Neural progenitor cell (in vitro differentiated cells): ENCODE measurements around the gene PYCARD. TPM values are rescaled to one million over a fixed set of nuclear protein-coding genes. Genes with fewer than 3 reads are reported as not detected.

ENCODE experiments used
- DNase-seq: peaks from one replicate; pipeline ENCODE4 v3.0.0-alpha.2; 2016; ENCODE audit warnings: low spot score
- H2AFZ ChIP-seq: fragments of 200-600 bp; sonication (generic); replicated peaks from 2 replicates; pipeline ENCODE4 v1.6.1; 2016; ENCODE audit warnings: antibody characterized with exemption
- H3F3A ChIP-seq: fragments of 200-600 bp; sonication (generic); 2 replicates; pipeline ENCODE4 v1.6.1; 2016; ENCODE audit warnings: antibody characterized with exemption, low read depth
- H3K27ac ChIP-seq: fragments of 200-600 bp; sonication (generic); 2 replicates; pipeline ENCODE4 v1.5.1; 2016; ENCODE audit warnings: mild to moderate bottlenecking
- H3K27me3 ChIP-seq: fragments of 200-600 bp; sonication (generic); 2 replicates; pipeline ENCODE4 v1.6.1; 2016; ENCODE audit warnings: mild to moderate bottlenecking, moderate library complexity
- H3K36me3 ChIP-seq: fragments of 200-600 bp; sonication (generic); 2 replicates; pipeline ENCODE4 v1.5.1; 2016
- H3K4me1 ChIP-seq: fragments of 200-600 bp; sonication (generic); 2 replicates; pipeline ENCODE4 v1.6.1; 2016; ENCODE audit warnings: mixed run types
- H3K4me2 ChIP-seq: fragments of 200-600 bp; sonication (generic); 2 replicates; pipeline ENCODE4 v1.6.1; 2016
- H3K4me3 ChIP-seq: fragments of 200-600 bp; sonication (generic); 2 replicates; pipeline ENCODE4 v1.5.1; 2016
- H3K79me2 ChIP-seq: fragments of 200-600 bp; sonication (generic); 2 replicates; pipeline ENCODE4 v1.6.1; 2016; ENCODE audit warnings: low read depth
- H3K9ac ChIP-seq: fragments of 200-600 bp; sonication (generic); 2 replicates; pipeline ENCODE4 v1.6.1; 2016
- H3K9me3 ChIP-seq: fragments of 200-600 bp; sonication (generic); 2 replicates; pipeline ENCODE4 v1.5.1; 2016; ENCODE audit warnings: low read depth
- H4K20me1 ChIP-seq: fragments of 200-600 bp; sonication (generic); 2 replicates; pipeline ENCODE4 v1.6.1; 2016; ENCODE audit warnings: low read depth
- H3K27ac Mint-ChIP-seq: 3 replicates; pipeline ENCODE4 v1.8.0; 2021; ENCODE audit warnings: mixed read lengths
- H3K27me3 Mint-ChIP-seq: 2 replicates; pipeline ENCODE4 v1.8.0; 2022; ENCODE audit warnings: low read depth, mild to moderate bottlenecking, inconsistent platforms, moderate library complexity, mixed read lengths; ENCODE audit not compliant: insufficient read depth
- H3K36me3 Mint-ChIP-seq: 3 replicates; pipeline ENCODE4 v1.8.0; 2021; ENCODE audit warnings: mixed read lengths
- H3K4me1 Mint-ChIP-seq: 3 replicates; pipeline ENCODE4 v1.8.0; 2021; ENCODE audit warnings: mixed read lengths
- H3K4me3 Mint-ChIP-seq: 3 replicates; pipeline ENCODE4 v1.8.0; 2021; ENCODE audit warnings: mild to moderate bottlenecking, moderate library complexity, mixed read lengths
- H3K9me3 Mint-ChIP-seq: 3 replicates; pipeline ENCODE4 v1.8.0; 2020; ENCODE audit warnings: mixed read lengths
- EZH2 ChIP-seq: fragments of 200-600 bp; sonication (generic); IDR thresholded peaks from 2 replicates; pipeline ENCODE4 v1.6.1; 2017; ENCODE audit warnings: antibody characterized with exemption, mild to moderate bottlenecking, moderate library complexity
- EZH2phosphoT487 ChIP-seq: fragments of 200-600 bp; sonication (generic); IDR thresholded peaks from 2 replicates; pipeline ENCODE4 v1.6.1; 2017; ENCODE audit warnings: antibody characterized with exemption
- total RNA-seq: library from RNA; depleted of rRNA; stranded (reverse); fragments of >200 nt; gene quantifications from 2 replicates; pipeline ENCODE4 v1.2.3, GENCODE V29; 2015; ENCODE audit warnings: low replicate concordance
- TF ChIP-seq, protein P1 (sequence below): fragments of 200-600 bp; sonication (generic); IDR thresholded peaks from 2 replicates; pipeline ENCODE4 v1.5.1; 2017; ENCODE audit warnings: antibody characterized with exemption, mild to moderate bottlenecking

PYCARD gene
- total RNA-seq, 1 donor from 2014 or later = not detected

DNA sequence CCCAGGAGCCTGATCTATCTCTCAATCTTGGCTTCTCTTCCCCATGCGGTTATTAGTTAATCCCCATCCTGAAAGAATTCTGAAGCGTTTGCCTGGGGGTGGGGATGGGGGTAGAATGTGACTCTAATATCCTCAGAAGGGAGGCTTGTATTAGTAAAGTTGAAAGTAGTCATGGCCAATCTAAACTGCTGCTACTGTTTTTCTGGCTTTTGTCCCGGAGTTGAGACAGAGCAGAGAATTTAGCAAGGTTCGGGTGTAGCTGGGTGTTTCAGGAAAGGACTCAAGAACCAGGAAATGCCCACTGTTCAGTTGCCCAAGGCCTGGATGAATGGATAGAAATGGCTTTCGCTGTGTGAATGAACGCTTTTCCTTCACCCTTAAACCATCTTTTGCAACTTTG lies 39.6 kb upstream of the PYCARD start:
- H3K27me3 ChIP-seq = no peaks in the 10 kb centered on the region
- no peak overlapping the region for H3K4me2 ChIP-seq
- H3K4me3 ChIP-seq = no peak overlapping the region
- H3K9me3 ChIP-seq = no peaks in the 10 kb centered on the region
- H3K4me1 ChIP-seq = no peaks in the 10 kb centered on the region
- H3K79me2 ChIP-seq = no peaks in the 10 kb centered on the region
- no peak for TF ChIP-seq EZH2
- TF ChIP-seq, protein P1, sequence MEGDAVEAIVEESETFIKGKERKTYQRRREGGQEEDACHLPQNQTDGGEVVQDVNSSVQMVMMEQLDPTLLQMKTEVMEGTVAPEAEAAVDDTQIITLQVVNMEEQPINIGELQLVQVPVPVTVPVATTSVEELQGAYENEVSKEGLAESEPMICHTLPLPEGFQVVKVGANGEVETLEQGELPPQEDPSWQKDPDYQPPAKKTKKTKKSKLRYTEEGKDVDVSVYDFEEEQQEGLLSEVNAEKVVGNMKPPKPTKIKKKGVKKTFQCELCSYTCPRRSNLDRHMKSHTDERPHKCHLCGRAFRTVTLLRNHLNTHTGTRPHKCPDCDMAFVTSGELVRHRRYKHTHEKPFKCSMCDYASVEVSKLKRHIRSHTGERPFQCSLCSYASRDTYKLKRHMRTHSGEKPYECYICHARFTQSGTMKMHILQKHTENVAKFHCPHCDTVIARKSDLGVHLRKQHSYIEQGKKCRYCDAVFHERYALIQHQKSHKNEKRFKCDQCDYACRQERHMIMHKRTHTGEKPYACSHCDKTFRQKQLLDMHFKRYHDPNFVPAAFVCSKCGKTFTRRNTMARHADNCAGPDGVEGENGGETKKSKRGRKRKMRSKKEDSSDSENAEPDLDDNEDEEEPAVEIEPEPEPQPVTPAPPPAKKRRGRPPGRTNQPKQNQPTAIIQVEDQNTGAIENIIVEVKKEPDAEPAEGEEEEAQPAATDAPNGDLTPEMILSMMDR = no peak
- TF ChIP-seq EZH2phosphoT487 = no peak
- no peak overlapping the region for H3K27ac Mint-ChIP-seq
- no peak overlapping the region for H3K27ac ChIP-seq
- no peaks in the 10 kb centered on the region for H3F3A ChIP-seq
- H2AFZ ChIP-seq = no peak overlapping the region
- no peaks in the 10 kb centered on the region for H4K20me1 ChIP-seq
- H3K9me3 Mint-ChIP-seq = no peaks in the 10 kb centered on the region
- H3K4me3 Mint-ChIP-seq = no peak overlapping the region
- H3K27me3 Mint-ChIP-seq = peaks cover 1% of the 10 kb centered on the region
- no peak for DNase-seq
- H3K4me1 Mint-ChIP-seq = peaks cover 9% of the 10 kb centered on the region
- no peaks in the 10 kb centered on the region for H3K36me3 ChIP-seq
- no peak overlapping the region for H3K9ac ChIP-seq
- no peaks in the 10 kb centered on the region for H3K36me3 Mint-ChIP-seq

DNA sequence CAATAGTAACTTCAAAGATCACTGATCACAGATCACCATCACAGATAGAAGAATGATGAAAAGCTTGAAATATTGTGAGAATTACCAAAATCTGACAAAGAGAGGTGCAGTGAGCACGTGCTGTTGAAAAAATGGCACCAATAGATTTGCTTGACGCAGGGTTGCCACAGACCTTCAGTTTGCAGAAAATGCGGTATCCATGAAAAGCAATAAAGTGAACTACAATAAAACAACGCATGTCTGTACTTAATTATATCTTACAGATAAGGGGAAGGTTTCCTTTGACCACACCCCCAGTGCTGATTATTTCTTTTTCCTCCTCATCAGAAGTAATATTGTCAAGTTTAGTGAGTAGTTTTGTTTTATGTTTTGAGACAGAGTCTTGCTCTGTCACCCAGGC lies 35.5 kb upstream of the PYCARD start:
- H3K79me2 ChIP-seq = no peaks in the 10 kb centered on the region
- no peak for TF ChIP-seq EZH2
- no peak for DNase-seq
- no peak overlapping the region for H3K27ac ChIP-seq
- no peaks in the 10 kb centered on the region for H3K4me1 ChIP-seq
- H3K27me3 Mint-ChIP-seq = peaks cover 3% of the 10 kb centered on the region
- H4K20me1 ChIP-seq = no peaks in the 10 kb centered on the region
- no peak overlapping the region for H3K4me3 ChIP-seq
- no peaks in the 10 kb centered on the region for H3K4me1 Mint-ChIP-seq
- no peaks in the 10 kb centered on the region for H3K36me3 Mint-ChIP-seq
- no peaks in the 10 kb centered on the region for H3K27me3 ChIP-seq
- no peak overlapping the region for H3K27ac Mint-ChIP-seq
- H3K4me2 ChIP-seq = no peak overlapping the region
- no peak overlapping the region for H3K4me3 Mint-ChIP-seq
- no peaks in the 10 kb centered on the region for H3F3A ChIP-seq
- no peak overlapping the region for H3K9ac ChIP-seq
- H3K9me3 Mint-ChIP-seq = peaks cover 6% of the 10 kb centered on the region
- no peaks in the 10 kb centered on the region for H3K9me3 ChIP-seq
- no peaks in the 10 kb centered on the region for H3K36me3 ChIP-seq
- H2AFZ ChIP-seq = no peak overlapping the region

DNA sequence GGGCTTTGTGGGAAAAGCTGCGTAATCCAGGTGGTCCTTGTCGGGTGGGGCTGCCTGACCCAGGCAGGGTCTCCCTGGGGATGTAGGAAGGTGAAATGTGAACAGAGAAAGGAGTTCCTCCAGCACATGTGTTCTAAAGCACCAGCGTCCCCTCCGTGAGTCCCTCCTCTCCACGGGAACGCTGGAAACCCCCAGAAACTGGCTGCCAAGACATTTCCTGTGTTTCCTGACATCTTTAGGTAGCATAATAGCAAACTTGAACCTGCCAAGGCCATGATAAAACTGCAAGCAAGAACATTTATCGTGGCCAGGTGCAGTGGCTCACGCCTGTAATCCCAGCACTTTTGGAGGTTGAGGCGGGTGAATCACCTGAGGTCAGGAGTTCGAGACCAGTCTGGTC lies 26.9 kb upstream of the PYCARD start:
- no peaks in the 10 kb centered on the region for H3K79me2 ChIP-seq
- no peaks in the 10 kb centered on the region for H3K27me3 ChIP-seq
- no peaks in the 10 kb centered on the region for H3K9me3 ChIP-seq
- H3K9ac ChIP-seq = no peak overlapping the region
- Mint-ChIP-seq H3K36me3 (no peaks in the 10 kb centered on the region), H3K4me1 (no peaks in the 10 kb centered on the region), H3K9me3 (peaks cover 13% of the 10 kb centered on the region), H3K27me3 (peaks cover 9% of the 10 kb centered on the region), H3K27ac (no peak overlapping the region), H3K4me3 (no peak overlapping the region)
- H3K4me1 ChIP-seq = no peaks in the 10 kb centered on the region
- no peak overlapping the region for H3K4me3 ChIP-seq
- H3K4me2 ChIP-seq = no peak overlapping the region
- DNase-seq = no peak
- no peak overlapping the region for H3K27ac ChIP-seq
- H2AFZ ChIP-seq = no peak overlapping the region
- no peaks in the 10 kb centered on the region for H3F3A ChIP-seq
- TF ChIP-seq EZH2 (no peak), EZH2phosphoT487 (no peak)
- TF ChIP-seq, protein P1 = no peak
- H3K36me3 ChIP-seq = no peaks in the 10 kb centered on the region
- H4K20me1 ChIP-seq = no peaks in the 10 kb centered on the region

DNA sequence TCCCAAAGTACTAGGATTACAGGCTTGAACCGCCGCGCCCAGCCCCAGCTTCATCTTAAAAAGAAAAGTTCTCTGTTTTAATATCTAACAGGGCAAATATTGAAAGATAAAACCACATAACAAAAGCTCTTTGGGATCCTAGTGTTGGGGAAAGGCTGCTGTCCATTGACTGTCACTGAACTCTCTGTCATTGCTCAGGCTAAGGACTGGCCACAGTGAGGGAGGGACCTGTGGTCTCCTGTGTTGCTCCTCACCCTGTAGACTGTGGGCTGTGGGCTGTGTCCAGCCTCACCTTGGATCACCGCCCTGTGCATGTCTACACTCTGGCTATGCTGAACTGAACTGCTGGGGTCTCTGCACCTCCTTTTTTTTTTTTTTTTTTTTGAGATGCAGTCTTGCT lies 25.6 kb upstream of the PYCARD start:
- peaks cover 6% of the 10 kb centered on the region for H3K27me3 Mint-ChIP-seq
- no peaks in the 10 kb centered on the region for H3K36me3 Mint-ChIP-seq
- H3K4me2 ChIP-seq = no peak overlapping the region
- TF ChIP-seq, protein P1 = no peak
- H3F3A ChIP-seq = no peaks in the 10 kb centered on the region
- no peaks in the 10 kb centered on the region for H3K4me1 Mint-ChIP-seq
- H3K9me3 ChIP-seq = no peaks in the 10 kb centered on the region
- H3K9me3 Mint-ChIP-seq = peaks cover 9% of the 10 kb centered on the region
- H2AFZ ChIP-seq = no peak overlapping the region
- DNase-seq = no peak
- no peak overlapping the region for H3K4me3 Mint-ChIP-seq
- no peak overlapping the region for H3K27ac Mint-ChIP-seq
- H3K4me3 ChIP-seq = no peak overlapping the region
- H3K27me3 ChIP-seq = no peaks in the 10 kb centered on the region
- no peaks in the 10 kb centered on the region for H3K79me2 ChIP-seq
- H4K20me1 ChIP-seq = no peaks in the 10 kb centered on the region
- no peaks in the 10 kb centered on the region for H3K36me3 ChIP-seq
- no peak overlapping the region for H3K9ac ChIP-seq
- no peaks in the 10 kb centered on the region for H3K4me1 ChIP-seq
- no peak overlapping the region for H3K27ac ChIP-seq
